NOMO-1 treated with dmso at 0.1 percent for 144 hours (cell line): ENCODE results near the gene CCDC159.
"Not testable (repeated sequence)": the region's sequence is repeated elsewhere in the genome, so short reads cannot be mapped to it uniquely, and the experiment has no call there.

Experiments used
- DNase-seq: peaks from one replicate; lab custom pipeline; 2025; ENCODE audit not compliant: unreplicated experiment; lab: John Stamatoyannopoulos, UW

Gene CCDC159

GRCh38 chr19:11364935-11365334 lies 18.6 kb downstream of the CCDC159 start:
- no peak for DNase-seq

GRCh38 chr19:11365557-11366117 lies 19.3 kb downstream of the CCDC159 start:
- DNase-seq, result no peak

DNA sequence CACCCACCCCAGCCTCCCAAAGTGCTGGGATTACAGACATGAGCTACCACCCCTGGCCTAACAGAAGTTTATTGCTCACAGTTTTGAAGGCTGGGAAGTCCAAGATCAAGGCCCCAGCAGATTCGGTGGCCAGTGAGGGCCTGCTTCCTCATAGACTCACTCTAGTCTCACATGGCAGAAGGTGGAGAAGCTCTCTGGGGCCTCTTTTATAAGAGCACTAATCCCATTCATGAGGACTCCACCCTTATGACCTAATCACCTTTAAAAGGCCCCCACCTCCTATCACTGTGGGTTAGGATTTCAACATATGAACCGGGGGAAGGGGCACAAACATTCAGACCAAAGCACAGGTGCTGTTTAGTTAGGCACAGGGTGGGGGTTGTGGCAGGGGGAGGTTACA lies 21.2 kb downstream of the CCDC159 start:
- DNase-seq, result no peak

- DNase-seq, result no peak
Measured at GRCh38 chr19:11370744-11371143, 24.4 kb downstream of the CCDC159 start.

DNA sequence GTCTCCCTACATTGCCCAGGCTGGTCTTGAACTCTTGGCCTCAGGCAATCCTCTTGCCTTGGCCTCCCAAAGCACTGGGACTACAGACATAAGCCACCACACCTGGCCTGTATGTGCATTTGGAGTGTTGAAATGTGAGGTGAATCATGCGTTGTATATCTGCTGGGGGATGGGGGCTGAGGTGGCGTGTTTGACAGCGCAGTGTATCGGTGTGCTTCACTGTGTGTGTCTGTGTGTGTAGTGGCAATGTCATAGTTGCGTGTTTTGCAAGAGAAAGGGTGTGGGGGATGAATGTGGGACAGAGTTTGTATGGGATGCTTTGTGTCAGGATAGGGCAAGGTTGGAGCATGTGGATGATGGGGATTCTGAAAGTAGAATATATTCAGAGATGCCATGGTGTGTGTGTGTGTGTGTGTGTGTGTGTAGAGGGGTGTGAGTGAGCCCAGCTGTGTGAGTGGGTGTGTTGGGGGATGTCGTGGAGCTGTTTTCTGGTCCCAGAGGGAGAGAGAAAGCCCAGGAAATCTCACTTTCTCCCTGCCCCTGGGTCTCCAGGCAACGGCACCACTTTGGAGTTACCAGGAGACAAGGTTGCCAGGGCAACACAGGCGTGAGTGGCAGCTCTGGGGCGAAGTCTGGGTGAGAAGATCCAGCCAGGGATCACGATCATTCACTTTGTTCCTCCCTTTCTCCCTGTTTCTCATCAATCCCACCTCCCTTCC lies 27.0 kb downstream of the CCDC159 start:
- no peak for DNase-seq

GRCh38 chr19:11373885-11374432 lies 27.6 kb downstream of the CCDC159 start:
- peak; percentile 34 for DNase-seq

DNA sequence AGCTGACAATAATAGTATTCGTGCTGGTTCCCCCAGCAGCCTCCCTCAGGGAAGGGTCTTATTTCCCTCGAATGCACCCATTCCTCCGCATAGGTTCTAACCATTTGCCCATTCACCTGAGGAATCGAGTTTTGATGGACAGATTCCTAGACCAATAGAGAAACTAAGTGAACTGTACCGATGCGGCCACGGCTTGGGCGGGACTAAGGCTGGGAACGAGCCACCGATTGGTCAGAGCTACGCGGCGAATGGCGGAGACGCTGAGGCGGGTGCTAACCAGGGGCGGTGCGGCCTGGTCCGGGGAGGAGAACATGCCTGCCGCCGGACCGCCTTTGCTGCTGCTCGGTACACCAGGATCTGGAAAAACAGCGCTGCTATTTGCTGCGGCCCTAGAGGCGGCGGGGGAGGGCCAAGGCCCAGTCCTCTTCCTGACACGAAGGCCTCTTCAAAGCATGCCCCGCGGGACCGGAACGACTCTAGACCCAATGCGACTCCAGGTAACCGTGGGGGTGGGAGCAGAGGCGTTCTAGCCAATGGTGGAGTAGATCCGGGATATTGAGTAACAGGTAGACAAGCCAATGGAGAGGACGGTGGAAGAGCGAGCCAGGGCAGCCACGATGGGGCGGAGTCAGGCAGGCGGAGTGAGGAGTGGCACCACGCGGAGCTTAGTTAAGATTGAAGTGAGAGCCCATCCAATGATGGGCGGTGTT lies 28.3 kb downstream of the CCDC159 start, which contains the start of gene SWSAP1:
Gene SWSAP1, plus strand, starts transcription at position 234 of the 710 bp plus-strand sequence. Its CDS starts 15 bp downstream, at position 249.
- peak; percentile 100 for DNase-seq

DNA sequence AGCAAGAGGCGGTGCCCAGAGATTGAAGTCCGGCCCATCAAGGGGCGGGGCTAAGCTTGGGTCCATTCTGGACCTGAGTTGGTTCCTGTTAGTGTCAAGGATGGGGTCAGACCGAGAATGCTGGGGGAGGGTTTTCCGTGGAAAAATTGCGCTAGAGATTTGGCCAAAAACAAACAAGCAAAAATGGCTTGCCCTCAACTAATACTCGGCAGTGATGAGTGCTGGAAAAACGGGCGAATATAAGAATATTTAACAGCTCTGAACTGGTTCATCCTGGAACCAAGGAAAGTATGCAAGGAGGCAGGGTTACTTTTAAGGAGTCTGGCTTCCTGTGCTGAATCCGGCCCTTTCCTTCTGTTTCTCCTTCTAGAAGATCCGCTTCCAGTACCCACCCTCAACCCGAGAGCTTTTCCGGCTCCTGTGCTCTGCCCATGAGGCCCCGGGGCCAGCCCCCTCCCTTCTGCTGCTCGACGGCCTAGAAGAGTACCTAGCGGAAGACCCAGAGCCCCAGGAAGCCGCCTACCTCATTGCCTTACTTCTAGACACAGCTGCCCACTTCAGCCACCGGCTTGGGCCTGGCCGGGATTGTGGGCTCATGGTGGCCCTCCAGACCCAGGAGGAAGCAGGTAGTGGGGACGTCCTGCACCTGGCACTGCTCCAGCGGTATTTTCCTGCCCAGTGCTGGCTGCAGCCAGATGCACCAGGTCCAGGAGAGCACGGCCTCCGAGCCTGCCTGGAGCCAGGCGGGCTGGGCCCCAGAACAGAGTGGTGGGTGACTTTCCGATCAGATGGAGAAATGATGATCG lies 29.0 kb downstream of the CCDC159 start:
- peak; percentile 51 for DNase-seq

DNA sequence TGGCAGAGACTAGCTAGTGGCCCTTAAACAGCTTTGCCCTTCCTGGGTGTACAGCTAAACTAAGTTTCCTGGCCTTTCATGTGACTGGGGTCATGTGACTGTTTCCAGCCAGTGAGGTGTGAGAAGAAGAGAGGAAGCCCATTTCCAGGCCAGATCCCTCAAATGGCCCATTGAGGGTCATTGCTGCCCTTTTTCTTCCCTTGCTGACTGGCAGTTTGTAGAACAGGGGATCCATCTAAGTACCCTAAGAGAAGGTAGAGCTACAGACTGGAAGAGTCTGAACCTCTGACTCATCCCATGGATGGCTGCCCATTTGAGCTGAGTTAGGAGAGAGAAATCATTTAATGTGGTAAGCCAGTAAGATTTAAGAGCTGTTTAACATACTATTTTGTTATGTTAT lies 30.9 kb downstream of the CCDC159 start:
- DNase-seq, result peak; percentile 27

DNA sequence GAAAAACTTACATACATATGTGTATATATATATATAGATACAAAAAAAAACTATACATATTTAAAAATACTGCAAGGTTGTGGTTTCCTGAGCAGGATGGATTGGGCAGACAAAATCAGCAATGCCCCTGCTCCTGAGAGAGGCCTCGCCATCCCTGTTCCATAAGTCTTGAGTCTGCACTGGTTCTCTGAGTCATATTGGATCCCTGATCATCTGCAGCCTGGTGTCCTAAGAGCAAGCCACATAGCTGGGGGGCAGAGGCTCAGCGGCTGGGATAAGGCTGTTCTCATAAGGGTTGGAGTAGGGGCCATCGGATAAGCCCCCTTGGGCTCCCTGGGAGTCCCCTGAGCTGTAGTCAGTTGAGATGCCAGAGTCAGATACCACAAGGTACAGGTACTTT lies 31.4 kb downstream of the CCDC159 start:
- no peak for DNase-seq

DNA sequence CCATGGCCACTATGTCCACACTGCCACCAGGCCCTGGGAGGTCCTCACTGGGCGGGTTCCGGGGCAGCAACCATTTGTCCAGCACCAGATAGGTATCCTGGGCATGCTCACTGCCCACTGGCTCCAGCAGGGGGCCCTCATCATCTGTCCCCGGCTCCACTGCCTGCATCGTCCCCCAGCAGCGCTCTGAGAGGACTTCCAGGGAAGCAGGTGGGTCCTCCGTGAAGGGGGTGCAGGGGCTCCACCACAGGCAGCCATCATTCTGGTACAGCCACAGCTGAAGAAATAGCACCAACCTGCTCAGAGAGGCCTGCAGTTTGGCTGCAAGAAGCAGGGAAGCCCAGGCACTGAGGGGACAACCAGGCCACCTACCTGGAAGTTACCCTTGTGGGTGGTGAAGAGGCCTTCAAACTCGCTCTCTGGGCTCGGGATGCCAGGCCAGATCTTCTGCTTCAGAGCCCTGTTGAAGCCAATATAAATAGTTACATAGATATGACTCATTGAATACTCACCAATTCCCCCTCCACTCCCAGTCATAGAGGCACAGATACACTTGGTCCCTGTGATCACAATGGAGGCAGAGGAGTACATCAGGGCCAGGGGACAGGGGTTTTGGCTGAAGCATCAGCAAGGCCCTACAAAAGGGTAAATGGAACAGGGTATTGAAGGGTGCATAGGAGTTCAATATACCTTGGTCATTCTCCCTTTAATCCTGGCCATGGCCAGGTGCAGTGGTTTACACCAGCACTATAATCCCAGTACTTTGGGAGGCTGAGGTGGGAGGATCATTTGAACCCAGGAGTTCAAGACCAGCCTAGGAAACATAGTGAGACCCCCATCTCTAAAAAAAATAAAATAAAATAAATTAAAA lies 32.2 kb downstream of the CCDC159 start:
- DNase-seq, result no peak

DNA sequence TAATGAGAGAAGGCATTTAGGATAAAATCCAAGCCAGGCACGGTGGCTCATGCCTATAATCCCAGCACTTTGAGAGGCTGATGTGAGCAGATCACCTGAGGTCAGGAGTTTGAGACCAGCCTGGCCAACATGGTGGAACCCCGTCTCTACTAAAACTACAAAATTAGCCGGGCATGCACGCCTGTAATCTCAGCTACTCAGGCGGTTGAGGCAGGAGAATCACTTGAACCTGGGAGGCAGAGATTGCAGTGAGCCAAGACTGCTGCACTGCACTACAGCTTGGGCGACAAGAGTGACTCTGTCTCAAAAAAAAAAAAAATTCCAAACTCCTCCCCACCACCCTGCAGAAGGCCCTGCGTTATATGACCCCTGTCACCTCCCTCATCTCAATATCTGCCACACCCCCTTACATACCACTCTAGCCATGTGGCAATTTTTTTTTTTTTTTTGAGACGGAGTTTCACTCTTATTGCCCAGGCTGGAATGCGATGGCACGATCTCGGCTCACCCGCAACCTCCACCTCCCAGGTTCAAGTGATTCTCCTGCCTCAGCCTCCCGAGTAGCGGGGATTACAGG lies 33.0 kb downstream of the CCDC159 start:
- not testable (repeated sequence) for DNase-seq

DNA sequence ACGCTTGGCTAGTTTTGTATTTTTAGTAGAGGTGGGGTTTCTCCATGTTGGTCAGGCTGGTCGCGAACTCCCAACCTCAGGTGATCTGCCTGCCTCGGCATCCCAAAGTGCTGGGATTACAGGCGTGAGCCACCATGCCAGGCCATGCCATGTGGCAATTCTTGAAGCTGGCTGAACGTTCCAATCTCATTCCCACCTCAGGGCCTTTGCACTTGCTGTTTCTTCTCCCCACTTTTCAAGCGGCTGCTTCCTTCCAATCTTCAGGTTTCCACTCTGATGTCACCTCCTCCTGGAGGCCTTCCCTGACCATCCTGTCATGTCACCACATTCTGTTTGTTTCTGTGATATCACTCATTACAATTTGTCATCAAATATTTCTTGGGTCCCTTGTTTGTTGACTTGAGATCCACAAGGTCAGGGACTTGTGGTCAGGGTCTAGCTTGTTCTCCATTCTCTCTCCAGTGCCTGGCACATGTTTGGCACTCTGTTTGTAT lies 33.6 kb downstream of the CCDC159 start:
- DNase-seq, result no peak

GRCh38 chr19:11380653-11381537 lies 34.6 kb downstream of the CCDC159 start:
- DNase-seq, result peak; percentile 94

DNA sequence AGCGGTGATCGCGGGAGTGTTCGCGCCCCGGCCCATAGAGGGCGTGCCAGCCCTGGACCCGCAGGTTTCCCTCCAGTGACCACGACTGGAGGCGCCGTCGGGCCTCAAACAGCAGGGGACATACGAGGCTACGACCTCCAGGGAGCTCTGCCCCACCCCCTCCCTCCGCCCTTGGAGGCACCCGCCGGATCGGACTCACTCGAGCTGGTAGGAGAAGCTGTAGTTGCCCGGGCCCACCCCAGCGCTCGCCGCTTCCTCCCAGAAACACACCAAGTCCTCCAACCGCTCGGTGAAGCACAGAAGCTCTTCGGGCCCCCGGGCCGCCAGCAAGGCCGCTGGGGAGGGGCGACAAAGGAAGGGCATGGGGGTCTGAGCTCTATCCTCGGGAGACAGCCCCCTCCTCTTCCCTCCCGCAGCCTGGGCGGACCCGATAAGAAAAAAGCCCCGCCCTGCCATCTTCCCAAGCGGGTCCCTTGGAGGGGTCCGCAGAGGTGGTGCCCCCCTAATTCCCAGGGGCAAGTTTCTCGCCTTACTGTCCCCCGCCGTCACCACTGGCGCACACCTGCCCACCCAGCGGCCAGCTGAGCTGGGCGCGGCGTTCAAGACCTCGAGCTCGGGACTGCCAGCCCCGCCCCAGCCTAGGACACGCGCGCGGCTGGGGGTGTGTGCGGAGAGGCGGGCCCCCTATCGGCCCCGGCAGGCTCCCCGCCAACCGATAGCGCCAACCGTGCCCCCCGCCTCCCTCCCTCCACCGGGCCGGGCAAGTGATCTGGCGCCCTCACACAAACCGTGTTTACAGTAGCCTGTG lies 36.8 kb downstream of the CCDC159 start:
- peak; percentile 45 for DNase-seq

- DNase-seq, result no peak
Measured at GRCh38 chr19:11383706-11384048, 37.4 kb downstream of the CCDC159 start.

DNA sequence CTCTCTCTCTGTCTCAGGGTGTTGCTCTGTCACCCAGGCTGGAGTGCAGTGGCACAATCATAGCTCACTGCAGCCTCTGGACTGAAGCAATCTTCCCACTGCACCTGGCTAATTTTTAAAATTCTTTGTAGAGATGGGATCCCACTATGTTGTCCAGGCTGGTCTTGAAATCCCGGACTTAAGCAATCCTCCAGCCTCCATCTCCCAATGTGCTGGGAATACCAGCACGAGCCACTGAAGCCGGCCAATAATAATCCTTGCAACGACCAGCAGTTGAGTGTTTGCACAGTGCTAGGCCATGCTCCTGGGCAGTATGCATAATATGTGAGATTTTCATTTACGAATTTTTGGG lies 38.4 kb downstream of the CCDC159 start:
- no peak for DNase-seq
